K562 (cell line): ENCODE results near the gene PRELID1. TPM values are rescaled to one million over a fixed set of nuclear protein-coding genes. Genes with fewer than 3 reads are reported as not detected.

Experiments used
- ATAC-seq: fragments of 200-7000 bp; cut with Tn5 transposase; 3 replicates; pipeline ENCODE4 v1.9.1; 2020; ENCODE audit warnings: moderate library complexity
- BruUV-seq: library from RNA; stranded (reverse); fragments of 400-500 nt; replicated peaks from 2 replicates; lab custom pipeline; 2021; lab: Mats Ljungman, UMichigan
- CTCF ChIA-PET: fragments of 300-600 bp; formaldehyde crosslinking; extraction: SDS; loops from one replicate; lab custom pipeline; 2021; ENCODE audit warnings: low intra/inter-chr PET ratio; lab: Yijun Ruan, JAX
- POLR2A ChIA-PET: fragments of 300-600, 350-650 bp; sonication (Branson Sonifier 250); formaldehyde crosslinking; extraction: SDS; loops from one replicate; lab custom pipeline; 2021; ENCODE audit warnings: antibody characterized with exemption, inconsistent platforms; lab: Yijun Ruan, JAX
- DNase-seq, 4 experiments: peaks; one replicate each; pipeline versions ENCODE4 v3.0.0 to v3.0.0-alpha.2; 2011 to 2018; ENCODE audit warnings: low spot score in 3 of 4, mixed read lengths in 3 of 4; ENCODE audit errors: extremely low read depth in 1 of 4
- FAIRE-seq: peaks from 2 replicates; lab custom pipeline; 2011; peaks lifted over from hg19 to GRCh38; lab: Jason Lieb, UNC
- H2AFZ ChIP-seq: 2 replicates; pipeline ENCODE4 v1.6.0; 2011; ENCODE audit warnings: low read depth, low read length, control low read depth, inconsistent platforms
- H3K27ac ChIP-seq: fragments of 200-600 bp; 3 replicates; pipeline ENCODE4 v1.8.0; 2011; ENCODE audit warnings: low read depth, mild to moderate bottlenecking, control low read depth, inconsistent platforms, low read length, moderate library complexity, mixed read lengths; ENCODE audit errors: extremely low read depth
- H3K27me3 ChIP-seq, 2 experiments: fragments of 300-600 bp in 1 of 2; 2 replicates in 1 of 2; 3 replicates in 1 of 2; pipeline versions ENCODE4 v1.6.0 to v1.8.0; 2011; ENCODE audit warnings: inconsistent platforms in 2 of 2, low read length in 2 of 2, mild to moderate bottlenecking in 1 of 2, mixed read lengths in 1 of 2, moderate library complexity in 1 of 2; ENCODE audit not compliant: control insufficient read depth in 2 of 2, insufficient read depth in 2 of 2
- H3K36me3 ChIP-seq: fragments of 300-600 bp; 3 replicates; pipeline ENCODE4 v1.8.0; 2011; ENCODE audit warnings: mild to moderate bottlenecking, low read length, inconsistent platforms; ENCODE audit not compliant: control insufficient read depth, insufficient read depth
- H3K4me1 ChIP-seq, 2 experiments: fragments of 200-600 bp in 1 of 2; replicated peaks in 1 of 2; 2 replicates in 1 of 2; 3 replicates in 1 of 2; pipeline versions ENCODE4 v1.5.1 to v1.8.0; 2011; ENCODE audit warnings: inconsistent platforms in 2 of 2, low read length in 2 of 2, mild to moderate bottlenecking in 1 of 2, mixed read lengths in 1 of 2, moderate library complexity in 1 of 2; ENCODE audit not compliant: control insufficient read depth in 2 of 2, insufficient read depth in 2 of 2
- H3K4me2 ChIP-seq: 2 replicates; pipeline ENCODE4 v1.6.1; 2011; ENCODE audit warnings: low read length, control low read depth, inconsistent platforms, mixed read lengths; ENCODE audit not compliant: insufficient read depth
- H3K4me3 ChIP-seq: fragments of 200-600 bp; sonication (generic), shearing (Covaris generic); 2 replicates; pipeline ENCODE4 v1.5.1; 2016; ENCODE audit warnings: control low read depth, inconsistent platforms
- H3K79me2 ChIP-seq: fragments of 200-600 bp; 3 replicates; pipeline ENCODE4 v1.8.0; 2011; ENCODE audit warnings: low read length, inconsistent platforms; ENCODE audit not compliant: control insufficient read depth, insufficient read depth
- H3K9ac ChIP-seq, 2 experiments: 2 replicates each; pipeline versions ENCODE4 v1.6.0 to v1.6.1; 2011; ENCODE audit warnings: low read depth in 2 of 2, low read length in 2 of 2, control low read depth in 1 of 2, inconsistent platforms in 1 of 2, mild to moderate bottlenecking in 1 of 2, mixed read lengths in 1 of 2; ENCODE audit not compliant: insufficient read depth in 1 of 2
- H3K9me1 ChIP-seq: one replicate; pipeline ENCODE4 v1.6.0; 2011; ENCODE audit warnings: inconsistent platforms, mild to moderate bottlenecking, low read length, moderate library complexity; ENCODE audit not compliant: control insufficient read depth, insufficient read depth
- H3K9me3 ChIP-seq: replicated peaks from 2 replicates; pipeline ENCODE4 v1.5.1; 2011; ENCODE audit warnings: low read depth, low read length, inconsistent platforms; ENCODE audit not compliant: control insufficient read depth, insufficient read depth
- H4K20me1 ChIP-seq: replicated peaks from 2 replicates; pipeline ENCODE4 v1.6.1; 2011; ENCODE audit warnings: low read length, inconsistent platforms, mixed read lengths; ENCODE audit not compliant: control insufficient read depth, insufficient read depth
- C11orf30 ChIP-seq: fragments of 450-650 bp; IDR thresholded peaks from 2 replicates; pipeline ENCODE4 v1.6.1; 2016; ENCODE audit warnings: low read depth, mild to moderate bottlenecking
- CLOCK ChIP-seq: fragments of 250-450 bp; sonication (Bioruptor Pico); IDR thresholded peaks from 2 replicates; pipeline ENCODE4 v1.4.0; 2020; ENCODE audit warnings: mild to moderate bottlenecking, moderate library complexity, borderline replicate concordance
- FOXJ3 ChIP-seq: sonication (generic); formaldehyde crosslinking; IDR thresholded peaks from 2 replicates; pipeline ENCODE4 v1.4.0; 2020; ENCODE audit warnings: mild to moderate bottlenecking, missing genetic modification reagents
- HIVEP1 ChIP-seq: fragments of 250-450 bp; sonication (Bioruptor Pico); IDR thresholded peaks from 2 replicates; pipeline ENCODE4 v1.4.0; 2020; ENCODE audit warnings: mild to moderate bottlenecking
- NR2C2 ChIP-seq, 2 experiments: fragments of 200-800 bp in 1 of 2; sonication (Bioruptor generic) in 1 of 2; sonication (generic) in 1 of 2; formaldehyde crosslinking in 1 of 2; IDR thresholded peaks; 2 replicates each; pipeline versions ENCODE4 v1.6.1 to v1.8.0; 2016 to 2022; ENCODE audit warnings: mild to moderate bottlenecking in 1 of 2, missing compliant biosample characterization in 1 of 2, missing genetic modification characterization in 1 of 2, missing genetic modification reagents in 1 of 2
- NR3C1 ChIP-seq: sonication (generic); formaldehyde crosslinking; IDR thresholded peaks from 2 replicates; pipeline ENCODE4 v1.8.1; 2022; ENCODE audit warnings: missing genetic modification reagents
- NR4A1 ChIP-seq, 2 experiments: fragments of 250-450 bp in 1 of 2; fragments of 450-650 bp in 1 of 2; sonication (Bioruptor Pico) in 1 of 2; IDR thresholded peaks; 2 replicates each; pipeline versions ENCODE4 v1.4.0 to v1.6.1; 2016 to 2020; ENCODE audit warnings: mild to moderate bottlenecking in 2 of 2, missing compliant biosample characterization in 1 of 2, missing genetic modification characterization in 1 of 2, moderate library complexity in 1 of 2
- SMARCB1 ChIP-seq: IDR thresholded peaks from 2 replicates; pipeline ENCODE4 v1.6.1; 2011; ENCODE audit warnings: improper control_type of control experiment, low read depth; ENCODE audit not compliant: insufficient read length
- SRF ChIP-seq, 2 experiments: fragments of 250-450, 450-650 bp in 1 of 2; sonication (Bioruptor Pico) in 1 of 2; sonication (generic) in 1 of 2; formaldehyde crosslinking; IDR thresholded peaks; 2 replicates each; pipeline versions ENCODE4 v1.5.0 to v1.5.1; 2020 to 2022; ENCODE audit warnings: mild to moderate bottlenecking in 1 of 2, missing genetic modification reagents in 1 of 2
- ZNF239 ChIP-seq: fragments of 250-450 bp; sonication (Bioruptor Pico); IDR thresholded peaks from 2 replicates; pipeline ENCODE4 v1.4.0; 2020; ENCODE audit warnings: mild to moderate bottlenecking
- WGBS: fragments of 100-300 bp; shearing (Covaris generic); methylation state at CpG from one replicate; pipeline ENCODE4 v1.1.6; 2016; ENCODE audit warnings: low coverage, mixed read lengths; ENCODE audit not compliant: insufficient coverage; ENCODE audit errors: missing lambda C conversion rate; 5-methylcytosine and 5-hydroxymethylcytosine counted together
- in situ Hi-C: fragments of 300-500 bp; cut with MboI; formaldehyde crosslinking; loops from 4 replicates; pipeline ENCODE4 v1.15.0; 2018; ENCODE audit warnings: inconsistent platforms, mixed read lengths
- intact Hi-C: fragments of 100-400 bp; cut with micrococcal nuclease; formaldehyde crosslinking; loops from 2 replicates; pipeline ENCODE4 v1.14.2; 2022
- polyA plus RNA-seq, 8 experiments: library from polyadenylated mRNA; depleted of rRNA in 4 of 8; stranded (reverse) in 5 of 8; unstranded in 3 of 8; fragments of >200 nt; fragmentation: Nextera tagmentation in 2 of 8; fragmentation: Illumina TruSeq in 1 of 8; extraction: Ambion mirVana in 2 of 8; extraction: Trizol in 1 of 8; gene quantifications; 2 replicates each; pipeline versions ENCODE4 v1.2.1 to v1.2.3, GENCODE V29; 2011 to 2014; ENCODE audit warnings: inconsistent platforms in 1 of 8, missing spikeins in 1 of 8
- total RNA-seq, 7 experiments: library from RNA; depleted of rRNA in 6 of 7; stranded (reverse); fragments of >200 nt in 6 of 7; fragmentation: Illumina TruSeq in 2 of 7; extraction: Trizol in 2 of 7; gene quantifications; 2 replicates each; pipeline versions ENCODE4 v1.2.1 to v1.2.3, GENCODE V29; 2011 to 2021; ENCODE audit warnings: low replicate concordance in 1 of 7

PRELID1 gene
- total and polyA plus RNA-seq, 9 of the 15 experiments (the other 6 are each of a cell fraction or from before 2014, with no cell fraction given) = 40.1 to 484 (median 340) TPM

- BruUV-seq = no TSS peak
- H3K4me1 ChIP-seq = peaks cover 26 to 69% of the 10 kb centered on the region in 2 experiments
- 67% methylated on average over 11 of the region's 11 CpGs for WGBS
Measured at GRCh38 chr5:177308740-177309139, 5.1 kb downstream of the PRELID1 start.

More at GRCh38 chr5:177308740-177309139, 5.1 kb downstream of the PRELID1 start:
- Histone ChIP-seq H3K27me3 (no peaks in the 10 kb centered on the region), H3K27ac (peak overlapping the region; percentile 35; the same call in 2 of the 3 replicates), H2AFZ (no peak overlapping the region), H3K79me2 (peaks cover 37% of the 10 kb centered on the region), H3K9me1 (no peaks in the 10 kb centered on the region), H3K36me3 (peaks cover 34% of the 10 kb centered on the region), H4K20me1 (no peaks in the 10 kb centered on the region; the same call in 1 of the 2 replicates), H3K9ac (peak overlapping the region; percentile 9 to 85; a peak in 3 of 4 replicates), H3K4me3 (no peak overlapping the region), H3K9me3 (no peaks in the 10 kb centered on the region), H3K4me2 (no peak overlapping the region)
- FAIRE-seq = no peak
- TF ChIP-seq SRF (CRISPR knock-in tag; IDR thresholded peaks at IDR 0.05) (no peak), NR4A1 (CRISPR knock-in tag; IDR thresholded peaks at IDR 0.05) (no peak), NR4A1 (tag; IDR thresholded peaks at IDR 0.05) (no peak), NR2C2 (CRISPR knock-in tag; IDR thresholded peaks at IDR 0.05) (no peak), NR2C2 (tag; IDR thresholded peaks at IDR 0.05) (no peak), ZNF239 (CRISPR knock-in tag) (no peak), HIVEP1 (CRISPR knock-in tag) (no peak), SMARCB1 (no peak), NR3C1 (CRISPR knock-in tag) (no peak), C11orf30 (no peak), CLOCK (CRISPR knock-in tag) (no peak), FOXJ3 (CRISPR knock-in tag) (no peak)
- no peak for ATAC-seq
- ChIA-PET CTCF (interaction anchor here (1.3 kb wide), 1 partner anchor 146 kb away, joined by 6 read pairs; no protein-coding TSS in a partner anchor), POLR2A (interaction anchor here (0.6 to 1.9 kb wide), 6 partner anchors 12 to 194 kb away, joined by 3 to 8 read pairs (median 4); no protein-coding TSS in a partner anchor)
- intact Hi-C loops (loop anchor here (1.0 kb wide), 1 partner anchor 194 kb away; no protein-coding TSS in a partner anchor), in situ Hi-C loops (no loop called here)
- DNase-seq = peak in 1 of 4 experiments; percentile 34
